ENCODE data around the gene RNF138. TPM values are rescaled to one million over a fixed set of nuclear protein-coding genes. Genes with fewer than 3 reads are reported as not detected.

The RNF138 gene
- total RNA-seq, 1 experiment from 2014 or later: 73.5 TPM

DNA sequence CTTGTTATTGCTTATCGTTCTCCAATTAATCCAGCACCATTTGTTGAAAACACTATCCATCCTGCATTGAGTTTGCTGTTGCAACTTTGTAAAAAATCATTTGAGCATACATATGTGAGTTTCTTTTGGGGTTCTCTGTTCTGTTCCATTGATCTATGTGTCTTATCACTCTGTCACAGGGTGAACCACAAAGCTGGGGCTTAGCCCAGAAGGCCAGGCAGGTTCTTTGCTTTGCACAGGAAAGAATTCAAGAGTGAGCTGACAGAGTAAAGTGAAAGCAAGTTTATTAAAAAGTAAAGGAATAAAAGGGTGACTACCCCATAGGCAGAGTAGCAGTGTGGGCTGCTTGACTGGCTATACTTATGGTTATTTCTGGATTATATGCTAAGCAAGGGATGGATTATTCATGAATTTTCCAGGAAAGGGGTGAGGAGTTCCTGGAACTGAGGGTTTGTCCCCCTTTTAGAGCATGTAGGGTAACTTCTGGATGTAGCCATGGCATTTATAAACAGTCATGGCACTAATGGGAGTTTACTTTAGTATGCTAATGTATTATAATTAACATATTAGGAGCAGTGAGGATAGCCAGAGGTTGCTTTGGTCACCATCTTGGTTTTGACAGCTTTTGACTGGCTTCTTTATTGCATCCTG lies 46.8 kb downstream of the RNF138 start:
- H3K27me3 Mint-ChIP-seq (ENCODE audit: low read depth): no peaks in the 10 kb centered on the region
- no peaks in the 10 kb centered on the region for H3K9me3 ChIP-seq (ENCODE audit: control insufficient read depth, low read depth, low read length)
- H3K4me3 Mint-ChIP-seq: no peak overlapping the region
- no peaks in the 10 kb centered on the region for H3K4me1 Mint-ChIP-seq
- no peak overlapping the region for H3K4me2 ChIP-seq (ENCODE audit: insufficient read depth, insufficient read length, low read length)
- H2AFZ ChIP-seq (ENCODE audit: low read length): no peak overlapping the region
- no peak overlapping the region for H2AK5ac ChIP-seq (ENCODE audit: insufficient read length, low read length)
- no peak for DNase-seq
- no peaks in the 10 kb centered on the region for H4K20me1 ChIP-seq (ENCODE audit: control insufficient read depth, insufficient read depth, insufficient read length)
- H3K18ac ChIP-seq (ENCODE audit: insufficient read length, low read depth, low read length): no peak overlapping the region
- H2BK5ac ChIP-seq (ENCODE audit: insufficient read length, low read length): no peak overlapping the region
- H3K27ac ChIP-seq (ENCODE audit: insufficient read length, low read depth, low read length): no peak overlapping the region
- H3K27ac Mint-ChIP-seq: no peak overlapping the region
- H3K79me2 ChIP-seq (ENCODE audit: insufficient read depth, low read length): no peaks in the 10 kb centered on the region
- no peaks in the 10 kb centered on the region for H3K27me3 ChIP-seq (ENCODE audit: insufficient read depth, low read length)
- H4K8ac ChIP-seq (replicated peaks; ENCODE audit: insufficient read length, low read depth, low read length): no peak overlapping the region
- H2BK12ac ChIP-seq (ENCODE audit: insufficient read length, low read depth, low read length): no peak overlapping the region
- H3T11ph ChIP-seq (ENCODE audit: low read length): no peak overlapping the region
- no peak overlapping the region for H4K91ac ChIP-seq (ENCODE audit: insufficient read length, low read depth, low read length)
- H3K23me2 ChIP-seq (ENCODE audit: insufficient read length, low read depth, low read length, poor library complexity, severe bottlenecking): no peaks in the 10 kb centered on the region
- no peak overlapping the region for H3K9ac ChIP-seq (ENCODE audit: extremely low read depth, insufficient read length, low read length)
- no peak overlapping the region for H2BK20ac ChIP-seq (ENCODE audit: low read depth, low read length, poor library complexity, severe bottlenecking)
- peaks cover 0 to 3% of the 10 kb centered on the region in 2 experiments; a peak in 2 of 5 replicates for H3K9me3 Mint-ChIP-seq
- no peaks in the 10 kb centered on the region for H3K79me1 ChIP-seq (ENCODE audit: insufficient read depth, low read depth, low read length, poor library complexity, severe bottlenecking)
- peaks cover 0 to 6% (median 3%) of the 10 kb centered on the region in 3 experiments; a peak in 3 of 7 replicates for H3K36me3 Mint-ChIP-seq (ENCODE audit: insufficient read depth in 1 of 3, low read depth in 3 of 3)
- TF ChIP-seq, protein P1, sequence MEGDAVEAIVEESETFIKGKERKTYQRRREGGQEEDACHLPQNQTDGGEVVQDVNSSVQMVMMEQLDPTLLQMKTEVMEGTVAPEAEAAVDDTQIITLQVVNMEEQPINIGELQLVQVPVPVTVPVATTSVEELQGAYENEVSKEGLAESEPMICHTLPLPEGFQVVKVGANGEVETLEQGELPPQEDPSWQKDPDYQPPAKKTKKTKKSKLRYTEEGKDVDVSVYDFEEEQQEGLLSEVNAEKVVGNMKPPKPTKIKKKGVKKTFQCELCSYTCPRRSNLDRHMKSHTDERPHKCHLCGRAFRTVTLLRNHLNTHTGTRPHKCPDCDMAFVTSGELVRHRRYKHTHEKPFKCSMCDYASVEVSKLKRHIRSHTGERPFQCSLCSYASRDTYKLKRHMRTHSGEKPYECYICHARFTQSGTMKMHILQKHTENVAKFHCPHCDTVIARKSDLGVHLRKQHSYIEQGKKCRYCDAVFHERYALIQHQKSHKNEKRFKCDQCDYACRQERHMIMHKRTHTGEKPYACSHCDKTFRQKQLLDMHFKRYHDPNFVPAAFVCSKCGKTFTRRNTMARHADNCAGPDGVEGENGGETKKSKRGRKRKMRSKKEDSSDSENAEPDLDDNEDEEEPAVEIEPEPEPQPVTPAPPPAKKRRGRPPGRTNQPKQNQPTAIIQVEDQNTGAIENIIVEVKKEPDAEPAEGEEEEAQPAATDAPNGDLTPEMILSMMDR (conservative IDR thresholded peaks at IDR 0.05): no peak
- no peak overlapping the region for H3K4ac ChIP-seq (ENCODE audit: low read depth, low read length)
- H2BK120ac ChIP-seq (ENCODE audit: low read depth, low read length, poor library complexity, severe bottlenecking): no peak overlapping the region
- no peak overlapping the region for H2BK15ac ChIP-seq (ENCODE audit: low read depth, low read length)
- H3K4me1 ChIP-seq (ENCODE audit: insufficient read depth, low read length): no peaks in the 10 kb centered on the region
- WGBS (ENCODE audit: extremely low coverage, insufficient read length, low lambda C conversion rate): no CpG with 5 or more reads among the region's 1 CpG
- H3K23ac ChIP-seq (ENCODE audit: insufficient read length, low read depth, low read length): no peak overlapping the region
- H3K56ac ChIP-seq (ENCODE audit: insufficient read length, low read depth, low read length): no peak overlapping the region
- H4K5ac ChIP-seq (ENCODE audit: insufficient read length, low read depth, low read length): no peak overlapping the region
- H3K14ac ChIP-seq (ENCODE audit: insufficient read depth, low read length): no peak overlapping the region
